Measurements from ENCODE around the gene DMPK.

GRCh38 chr19:45729800-45730290 is 52.4 kb downstream of the DMPK start:
- TF ChIP-seq POLR2AphosphoS5 (IDR thresholded peaks at IDR 0.05), result no peak
- TF ChIP-seq CTCF (IDR thresholded peaks at IDR 0.05), result no peak
- no peak for TF ChIP-seq EP300 (IDR thresholded peaks at IDR 0.05; ENCODE audit: low read depth)
- TF ChIP-seq POLR2A (IDR thresholded peaks at IDR 0.05), result no peak

Measured in transverse colon (tissue), 4 donors.